Spleen (tissue), 11 donors: ENCODE measurements around the gene LGR6. TPM values are rescaled to one million over a fixed set of nuclear protein-coding genes. Genes with fewer than 3 reads are reported as not detected.

Experiments
- DNase-seq: peaks from one replicate; pipeline ENCODE4 v3.0.0-alpha.2; 2020
- H3K27ac ChIP-seq, 8 donors: fragments of 200-600 bp; sonication (generic) in 7 of 8; 1 replicate in 4 of 8; 2 replicates in 4 of 8; pipeline versions ENCODE4 v1.5.0 to v1.8.0; 2016 to 2021; ENCODE audit warnings: inconsistent platforms in 4 of 8, mild to moderate bottlenecking in 4 of 8, moderate library complexity in 1 of 8
- H3K27me3 ChIP-seq, 7 donors: fragments of 200-600 bp; sonication (generic) in 6 of 7; replicated peaks in 1 of 7; 1 replicate in 4 of 7; 2 replicates in 3 of 7; pipeline versions ENCODE4 v1.5.0 to v1.8.0; 2016 to 2021; ENCODE audit warnings: inconsistent platforms in 3 of 7, mild to moderate bottlenecking in 1 of 7
- H3K36me3 ChIP-seq, 6 donors: fragments of 200-600 bp; sonication (generic) in 5 of 6; 1 replicate in 4 of 6; 2 replicates in 2 of 6; pipeline versions ENCODE4 v1.5.0 to v1.8.0; 2016 to 2021; ENCODE audit warnings: inconsistent platforms in 2 of 6
- H3K4me1 ChIP-seq, 6 donors: fragments of 200-600 bp; sonication (generic) in 5 of 6; 1 replicate in 3 of 6; 2 replicates in 3 of 6; pipeline versions ENCODE4 v1.5.0 to v1.8.0; 2016 to 2021; ENCODE audit warnings: inconsistent platforms in 3 of 6
- H3K4me3 ChIP-seq, 8 donors: fragments of 200-600 bp; sonication (generic) in 7 of 8; 1 replicate in 4 of 8; 2 replicates in 4 of 8; pipeline versions ENCODE4 v1.5.0 to v1.8.0; 2016 to 2021; ENCODE audit warnings: inconsistent platforms in 4 of 8, mild to moderate bottlenecking in 4 of 8, moderate library complexity in 2 of 8
- H3K9me3 ChIP-seq, 8 donors: fragments of 200-600 bp; sonication (generic) in 7 of 8; 1 replicate in 4 of 8; 2 replicates in 4 of 8; pipeline versions ENCODE4 v1.5.0 to v1.8.0; 2016 to 2021; ENCODE audit warnings: inconsistent platforms in 4 of 8
- POLR2A ChIP-seq, 3 donors: fragments of 450-650 bp; IDR thresholded peaks; one replicate each; pipeline ENCODE4 v1.5.1; 2017; ENCODE audit warnings: antibody characterized with exemption in 3 of 3, mild to moderate bottlenecking in 1 of 3
- POLR2AphosphoS5 ChIP-seq, 3 donors: sonication (generic); formaldehyde crosslinking; IDR thresholded peaks; one replicate each; pipeline ENCODE4 v1.5.1; 2017; ENCODE audit warnings: antibody characterized with exemption in 3 of 3
- WGBS, 5 donors: extraction: QIAGEN DNeasy Blood & Tissue Kit in 3 of 5; methylation state at CpG; one replicate each; pipeline versions ENCODE4 v1.1.5 to v1.1.7; 2013 to 2018; 5-methylcytosine and 5-hydroxymethylcytosine counted together
- intact Hi-C: fragments of 100-400 bp; cut with DNase I; formaldehyde crosslinking; loops from one replicate; pipeline ENCODE4 v1.15.0; 2023; ENCODE audit warnings: low total_unique reads
- polyA plus RNA-seq, 3 donors: library from polyadenylated mRNA; stranded (reverse); fragments of 200-250 nt; gene quantifications; one replicate each; pipeline ENCODE4 v1.2.1, GENCODE V29; 2013
- total RNA-seq, 7 donors: library from RNA; depleted of rRNA in 3 of 7; stranded (reverse); fragments of >200 nt in 3 of 7; fragmentation: NEBNext Ultra II Directional in 4 of 7; extraction: Animal tissue kit (Norgen Biotek cat#: 25700) in 4 of 7; gene quantifications; one replicate each; pipeline versions ENCODE4 v1.1.0 to v1.2.1, GENCODE V29; 2016 to 2021
- TF ChIP-seq, protein P1 (sequence below), 11 experiments: fragments of 200-600 bp in 7 of 11; fragments of 450-650 bp in 4 of 11; sonication (generic) in 4 of 11; IDR thresholded peaks in 8 of 11; conservative IDR thresholded peaks in 3 of 11; 1 replicate in 7 of 11; 2 replicates in 4 of 11; pipeline versions ENCODE4 v1.4.0 to v1.8.0; 2016 to 2021; ENCODE audit warnings: antibody characterized with exemption in 11 of 11, inconsistent platforms in 4 of 11, mild to moderate bottlenecking in 1 of 11
- donor health status: healthy with polysubstance abuse.
- donor health status: DM: no; HTN: no; CAD: no; lungs with moderate emphysema.
- donor health status: DM: no; HTN: no; CAD: no.
- donor health status: Bipolar disorder and iron deficiency.
- donor health status: healthy.
- donor health status: DM: no; HTN: no; CAD: no.
- donor health status: DM: yes; HTN: yes; CAD: no.

The LGR6 gene
- total and polyA plus RNA-seq, 10 donors = 0.61 to 24.5 (median 5.3) TPM

DNA sequence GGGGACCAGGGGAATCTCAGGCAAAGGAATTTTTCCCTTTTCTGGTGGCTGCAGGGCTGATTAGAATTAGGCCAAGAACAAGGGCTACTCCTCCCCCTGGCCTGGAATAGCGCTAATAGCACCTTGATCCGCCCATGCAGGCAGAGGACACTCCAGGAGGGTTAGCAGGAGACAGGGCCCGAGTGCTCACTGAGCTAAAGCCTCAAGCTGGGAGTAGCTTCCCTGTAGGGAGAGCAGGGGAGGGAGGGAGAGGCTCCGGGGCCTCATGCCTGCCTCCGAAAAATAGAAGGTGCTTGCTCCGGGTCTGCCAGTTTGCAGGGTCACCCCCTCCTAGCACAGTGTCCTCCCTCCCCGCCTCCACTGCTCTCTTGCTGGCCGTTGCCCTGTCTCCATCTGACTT, 37.0 kb upstream of the LGR6 start:
- Histone ChIP-seq H3K27ac (peak overlapping the region in 3 of 8 donors; percentile 13 to 45 (median 15)), H3K27me3 (no peaks in the 10 kb centered on the region), H3K9me3 (no peaks in the 10 kb centered on the region), H3K36me3 (peaks cover 0 to 66% (median 38%) of the 10 kb centered on the region in 6 donors), H3K4me1 (peaks cover 27 to 79% (median 72%) of the 10 kb centered on the region in 6 donors), H3K4me3 (no peak overlapping the region)
- TF ChIP-seq POLR2AphosphoS5 (IDR thresholded peaks at IDR 0.05) = no peak
- no peak for TF ChIP-seq POLR2A (IDR thresholded peaks at IDR 0.05)
- TF ChIP-seq, protein P1, sequence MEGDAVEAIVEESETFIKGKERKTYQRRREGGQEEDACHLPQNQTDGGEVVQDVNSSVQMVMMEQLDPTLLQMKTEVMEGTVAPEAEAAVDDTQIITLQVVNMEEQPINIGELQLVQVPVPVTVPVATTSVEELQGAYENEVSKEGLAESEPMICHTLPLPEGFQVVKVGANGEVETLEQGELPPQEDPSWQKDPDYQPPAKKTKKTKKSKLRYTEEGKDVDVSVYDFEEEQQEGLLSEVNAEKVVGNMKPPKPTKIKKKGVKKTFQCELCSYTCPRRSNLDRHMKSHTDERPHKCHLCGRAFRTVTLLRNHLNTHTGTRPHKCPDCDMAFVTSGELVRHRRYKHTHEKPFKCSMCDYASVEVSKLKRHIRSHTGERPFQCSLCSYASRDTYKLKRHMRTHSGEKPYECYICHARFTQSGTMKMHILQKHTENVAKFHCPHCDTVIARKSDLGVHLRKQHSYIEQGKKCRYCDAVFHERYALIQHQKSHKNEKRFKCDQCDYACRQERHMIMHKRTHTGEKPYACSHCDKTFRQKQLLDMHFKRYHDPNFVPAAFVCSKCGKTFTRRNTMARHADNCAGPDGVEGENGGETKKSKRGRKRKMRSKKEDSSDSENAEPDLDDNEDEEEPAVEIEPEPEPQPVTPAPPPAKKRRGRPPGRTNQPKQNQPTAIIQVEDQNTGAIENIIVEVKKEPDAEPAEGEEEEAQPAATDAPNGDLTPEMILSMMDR (IDR thresholded peaks at IDR 0.05 in 8 of 11, conservative IDR thresholded peaks at IDR 0.05 in 3 of 11) = no peak
- 82 to 96% (median 90%) methylated on average over 8 of the region's 8 CpGs for WGBS, 5 donors
- DNase-seq = no peak
- intact Hi-C loops = no loop called here

DNA sequence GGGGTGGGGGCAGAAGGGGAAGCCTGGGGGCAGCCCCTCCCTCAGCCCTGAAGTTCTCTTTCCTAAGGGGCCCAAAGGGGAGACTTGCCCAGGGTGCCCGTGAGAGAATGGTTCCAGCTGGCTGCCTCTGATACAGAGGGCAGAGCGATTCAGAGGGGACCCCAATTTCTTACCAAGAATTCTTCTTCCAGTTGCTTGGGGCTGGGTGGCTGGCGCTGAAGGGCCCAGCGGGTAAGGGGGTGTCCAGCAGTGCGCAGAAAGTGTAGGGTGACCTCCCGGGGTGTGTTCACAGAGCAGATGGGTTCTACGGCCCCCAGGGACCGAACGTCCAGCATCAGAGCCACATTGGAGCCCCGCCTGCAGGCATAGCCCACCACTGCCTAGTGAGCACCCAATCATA, 35.7 kb upstream of the LGR6 start:
- Histone ChIP-seq H3K27ac (peak overlapping the region in 4 of 8 donors; percentile 20 to 96 (median 96)), H3K4me3 (peak overlapping the region in 1 of 8 donors; percentile 7), H3K9me3 (no peaks in the 10 kb centered on the region), H3K4me1 (peaks cover 41 to 92% (median 86%) of the 10 kb centered on the region in 6 donors), H3K27me3 (no peaks in the 10 kb centered on the region), H3K36me3 (peaks cover 0 to 52% (median 24%) of the 10 kb centered on the region in 6 donors)
- no peak for DNase-seq
- 82 to 86% (median 84%) methylated on average over 9 to 10 of the region's 10 CpGs for WGBS, 5 donors
- TF ChIP-seq POLR2AphosphoS5 (IDR thresholded peaks at IDR 0.05) (no peak), POLR2A (IDR thresholded peaks at IDR 0.05) (no peak)
- TF ChIP-seq, protein P1 (IDR thresholded peaks at IDR 0.05 in 8 of 11, conservative IDR thresholded peaks at IDR 0.05 in 3 of 11) = no peak
- intact Hi-C loops = no loop called here

DNA sequence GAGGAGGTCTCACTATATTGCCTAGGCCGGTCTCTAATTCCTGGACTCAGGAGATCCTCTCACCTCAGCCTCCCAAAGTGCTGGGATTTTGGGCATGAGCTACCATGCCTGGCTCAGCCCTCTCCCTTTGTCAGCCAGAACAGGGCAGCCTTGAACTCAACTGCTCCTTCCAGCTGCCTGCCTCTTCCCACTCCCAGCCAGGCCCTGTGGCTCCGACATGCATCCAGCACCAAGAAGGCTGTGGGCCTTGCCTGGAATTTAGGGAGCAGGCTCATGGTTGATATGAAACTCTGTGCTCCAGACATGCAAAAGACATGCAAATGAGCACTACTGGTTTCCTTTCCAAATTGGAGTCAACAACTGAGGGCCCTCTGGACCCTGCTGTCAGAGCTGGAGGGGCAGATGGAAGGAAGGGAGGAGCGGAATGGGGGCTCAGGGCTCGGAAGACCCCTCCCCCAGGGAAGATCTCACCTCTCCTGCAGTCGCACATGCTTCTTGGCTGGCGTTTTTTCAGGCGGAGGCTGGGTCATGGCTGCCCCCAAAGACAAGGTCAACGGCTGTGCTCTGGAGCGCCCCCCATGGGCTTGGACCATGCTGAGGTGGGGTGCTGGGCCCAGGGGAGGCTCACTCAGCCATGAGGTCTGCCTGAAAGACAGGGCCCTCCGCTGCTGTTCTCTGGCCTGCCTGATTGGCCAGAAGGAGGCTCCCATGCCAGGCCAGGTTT, 34.6 kb upstream of the LGR6 start:
- H3K9me3 ChIP-seq = no peaks in the 10 kb centered on the region
- intact Hi-C loops = no loop called here
- peak overlapping the region; percentile 84 to 96 (median 92) for H3K27ac ChIP-seq
- no peaks in the 10 kb centered on the region for H3K27me3 ChIP-seq
- TF ChIP-seq POLR2A (IDR thresholded peaks at IDR 0.05) (no peak), POLR2AphosphoS5 (IDR thresholded peaks at IDR 0.05) (no peak)
- TF ChIP-seq, protein P1 (IDR thresholded peaks at IDR 0.05 in 8 of 11, conservative IDR thresholded peaks at IDR 0.05 in 3 of 11) = no peak
- H3K4me3 ChIP-seq = peak overlapping the region; percentile 41 to 71 (median 49)
- WGBS, 5 donors = 49 to 69% (median 56%) methylated on average over 7 to 10 of the region's 10 CpGs
- no peak for DNase-seq
- peaks cover 51 to 100% (median 96%) of the 10 kb centered on the region in 6 donors for H3K4me1 ChIP-seq
- peaks cover 0 to 42% (median 15%) of the 10 kb centered on the region in 6 donors for H3K36me3 ChIP-seq
